ENCODE measurements around the gene MAP2K4. TPM values are rescaled to one million over a fixed set of nuclear protein-coding genes. Genes with fewer than 3 reads are reported as not detected.

Gene MAP2K4
- total RNA-seq, 2 donors from 2014 or later = 26.2 to 42.1 TPM

GRCh38 chr17:12053552-12053951 is 32.9 kb downstream of the MAP2K4 start:
- no peak for TF ChIP-seq POLR2AphosphoS5 (IDR thresholded peaks at IDR 0.05)
- TF ChIP-seq, protein P1, sequence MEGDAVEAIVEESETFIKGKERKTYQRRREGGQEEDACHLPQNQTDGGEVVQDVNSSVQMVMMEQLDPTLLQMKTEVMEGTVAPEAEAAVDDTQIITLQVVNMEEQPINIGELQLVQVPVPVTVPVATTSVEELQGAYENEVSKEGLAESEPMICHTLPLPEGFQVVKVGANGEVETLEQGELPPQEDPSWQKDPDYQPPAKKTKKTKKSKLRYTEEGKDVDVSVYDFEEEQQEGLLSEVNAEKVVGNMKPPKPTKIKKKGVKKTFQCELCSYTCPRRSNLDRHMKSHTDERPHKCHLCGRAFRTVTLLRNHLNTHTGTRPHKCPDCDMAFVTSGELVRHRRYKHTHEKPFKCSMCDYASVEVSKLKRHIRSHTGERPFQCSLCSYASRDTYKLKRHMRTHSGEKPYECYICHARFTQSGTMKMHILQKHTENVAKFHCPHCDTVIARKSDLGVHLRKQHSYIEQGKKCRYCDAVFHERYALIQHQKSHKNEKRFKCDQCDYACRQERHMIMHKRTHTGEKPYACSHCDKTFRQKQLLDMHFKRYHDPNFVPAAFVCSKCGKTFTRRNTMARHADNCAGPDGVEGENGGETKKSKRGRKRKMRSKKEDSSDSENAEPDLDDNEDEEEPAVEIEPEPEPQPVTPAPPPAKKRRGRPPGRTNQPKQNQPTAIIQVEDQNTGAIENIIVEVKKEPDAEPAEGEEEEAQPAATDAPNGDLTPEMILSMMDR (IDR thresholded peaks at IDR 0.05) = no peak
- TF ChIP-seq POLR2A (IDR thresholded peaks at IDR 0.05) = no peak
- H3K36me3 ChIP-seq = no peaks in the 10 kb centered on the region
- no peak overlapping the region for H3K4me3 ChIP-seq
- intact Hi-C loops (cut with DNase I) = no loop called here
- no peaks in the 10 kb centered on the region for H3K4me1 ChIP-seq (replicated peaks)
- no peak overlapping the region for H3K27ac ChIP-seq
- H3K9me3 ChIP-seq = no peaks in the 10 kb centered on the region
- DNase-seq (ENCODE audit: low spot score) = no peak
- 39% methylated on average over 3 of the region's 3 CpGs for WGBS
- H3K27me3 ChIP-seq (replicated peaks; ENCODE audit: insufficient read depth) = no peaks in the 10 kb centered on the region

GRCh38 chr17:12055889-12056288 is 35.2 kb downstream of the MAP2K4 start:
- no peaks in the 10 kb centered on the region for H3K9me3 ChIP-seq
- no peaks in the 10 kb centered on the region for H3K36me3 ChIP-seq
- TF ChIP-seq POLR2A (IDR thresholded peaks at IDR 0.05) (no peak), POLR2AphosphoS5 (IDR thresholded peaks at IDR 0.05) (no peak)
- TF ChIP-seq, protein P1 (IDR thresholded peaks at IDR 0.05) = no peak
- no peaks in the 10 kb centered on the region for H3K4me1 ChIP-seq (replicated peaks)
- no peaks in the 10 kb centered on the region for H3K27me3 ChIP-seq (replicated peaks; ENCODE audit: insufficient read depth)
- H3K4me3 ChIP-seq = no peak overlapping the region
- DNase-seq (ENCODE audit: low spot score) = no peak
- intact Hi-C loops (cut with DNase I) = no loop called here
- H3K27ac ChIP-seq = no peak overlapping the region

DNA sequence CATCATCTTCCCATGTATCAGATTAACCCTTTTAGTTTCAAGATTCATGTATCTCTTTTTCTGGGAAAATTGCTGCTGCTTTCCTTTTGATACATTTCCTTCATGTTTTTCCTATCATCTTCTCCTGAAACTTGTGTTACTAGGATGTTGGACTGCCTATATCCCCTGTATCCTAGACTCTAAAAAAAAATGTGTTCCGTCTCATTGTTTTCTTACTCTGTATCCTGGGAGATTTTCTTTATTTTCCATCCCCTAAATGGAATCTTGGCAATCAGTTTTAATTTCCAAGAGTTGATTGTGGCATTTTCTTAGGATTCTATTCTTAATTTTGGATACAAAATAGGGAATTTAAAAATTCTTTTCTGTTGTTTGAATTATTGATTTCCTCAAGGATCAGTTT is 36.8 kb downstream of the MAP2K4 start:
- Histone ChIP-seq H3K27ac (no peak overlapping the region), H3K27me3 (replicated peaks; ENCODE audit: insufficient read depth) (no peaks in the 10 kb centered on the region), H3K36me3 (no peaks in the 10 kb centered on the region), H3K4me3 (no peak overlapping the region), H3K9me3 (no peaks in the 10 kb centered on the region), H3K4me1 (replicated peaks) (no peaks in the 10 kb centered on the region)
- intact Hi-C loops (cut with DNase I) = no loop called here
- 96% methylated on average over 1 of the region's 1 CpG for WGBS
- DNase-seq (ENCODE audit: low spot score) = no peak
- TF ChIP-seq POLR2A (IDR thresholded peaks at IDR 0.05) = no peak
- TF ChIP-seq POLR2AphosphoS5 (IDR thresholded peaks at IDR 0.05) = no peak
- TF ChIP-seq, protein P1 (IDR thresholded peaks at IDR 0.05) = no peak

GRCh38 chr17:12058535-12058934 is 37.9 kb downstream of the MAP2K4 start:
- no peak overlapping the region for H3K4me3 ChIP-seq
- H3K4me1 ChIP-seq (replicated peaks) = no peaks in the 10 kb centered on the region
- no peak overlapping the region for H3K27ac ChIP-seq
- intact Hi-C loops (cut with DNase I) = no loop called here
- H3K27me3 ChIP-seq (replicated peaks; ENCODE audit: insufficient read depth) = no peaks in the 10 kb centered on the region
- DNase-seq (ENCODE audit: low spot score) = no peak
- H3K9me3 ChIP-seq = no peaks in the 10 kb centered on the region
- H3K36me3 ChIP-seq = no peaks in the 10 kb centered on the region
- no peak for TF ChIP-seq POLR2A (IDR thresholded peaks at IDR 0.05)
- TF ChIP-seq POLR2AphosphoS5 (IDR thresholded peaks at IDR 0.05) = no peak
- TF ChIP-seq, protein P1 (IDR thresholded peaks at IDR 0.05) = no peak

- WGBS = 91% methylated on average over 3 of the region's 3 CpGs
- no peaks in the 10 kb centered on the region for H3K4me1 ChIP-seq (replicated peaks)
- H3K36me3 ChIP-seq = no peaks in the 10 kb centered on the region
- H3K9me3 ChIP-seq = no peaks in the 10 kb centered on the region
- TF ChIP-seq, protein P1 (IDR thresholded peaks at IDR 0.05) = no peak
- no peak for TF ChIP-seq POLR2A (IDR thresholded peaks at IDR 0.05)
- TF ChIP-seq POLR2AphosphoS5 (IDR thresholded peaks at IDR 0.05) = no peak
- no peak for DNase-seq (ENCODE audit: low spot score)
- no peak overlapping the region for H3K4me3 ChIP-seq
- no peak overlapping the region for H3K27ac ChIP-seq
- no peaks in the 10 kb centered on the region for H3K27me3 ChIP-seq (replicated peaks; ENCODE audit: insufficient read depth)
- intact Hi-C loops (cut with DNase I) = no loop called here
These were observed 41.6 kb downstream of the MAP2K4 start for GRCh38 chr17:12062249-12062648.

Data from prostate gland (tissue), 2 donors.